Ovary (tissue), 3 donors: ENCODE measurements around the gene STAT3.

ENCODE experiments used
- CTCF ChIP-seq, 3 donors: fragments of 450-650 bp in 2 of 3; fragments of 200-600 bp in 1 of 3; IDR thresholded peaks; one replicate each; pipeline versions ENCODE4 v1.5.1 to v1.8.0; 2016 to 2022; ENCODE audit warnings: antibody characterized with exemption in 3 of 3, mild to moderate bottlenecking in 1 of 3
- EP300 ChIP-seq: sonication (generic); formaldehyde crosslinking; IDR thresholded peaks from one replicate; pipeline ENCODE4 v1.6.1; 2017; ENCODE audit warnings: antibody characterized with exemption
- donor health status: DM: no; HTN: no; CAD: no.

GRCh38 chr17:42421507-42422338, 33.5 kb upstream of the STAT3 start:
- TF ChIP-seq CTCF (IDR thresholded peaks at IDR 0.05) (no peak), EP300 (no peak)
